ENCODE data around the gene GPA33.

The GPA33 gene

DNA sequence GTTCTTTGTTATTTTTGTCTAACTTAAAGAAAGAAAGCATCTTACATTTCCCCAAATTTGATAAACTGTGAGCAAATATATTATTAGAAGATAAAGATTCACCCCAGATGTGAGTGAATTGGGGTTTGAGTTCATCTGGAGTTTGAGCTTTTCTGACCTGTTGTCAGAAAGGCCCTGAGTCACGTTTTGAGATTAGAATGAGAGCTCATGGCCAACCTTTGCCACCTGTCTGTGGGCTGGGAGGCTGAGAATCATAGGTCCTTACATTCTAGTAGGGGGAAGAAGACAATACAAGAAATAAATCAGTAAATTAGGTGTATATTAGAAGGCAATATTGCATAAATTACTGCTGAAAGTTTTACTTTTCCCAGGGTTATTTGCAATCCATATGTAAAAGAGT is 26.0 kb upstream of the GPA33 start:
- no peak for DNase-seq

DNA sequence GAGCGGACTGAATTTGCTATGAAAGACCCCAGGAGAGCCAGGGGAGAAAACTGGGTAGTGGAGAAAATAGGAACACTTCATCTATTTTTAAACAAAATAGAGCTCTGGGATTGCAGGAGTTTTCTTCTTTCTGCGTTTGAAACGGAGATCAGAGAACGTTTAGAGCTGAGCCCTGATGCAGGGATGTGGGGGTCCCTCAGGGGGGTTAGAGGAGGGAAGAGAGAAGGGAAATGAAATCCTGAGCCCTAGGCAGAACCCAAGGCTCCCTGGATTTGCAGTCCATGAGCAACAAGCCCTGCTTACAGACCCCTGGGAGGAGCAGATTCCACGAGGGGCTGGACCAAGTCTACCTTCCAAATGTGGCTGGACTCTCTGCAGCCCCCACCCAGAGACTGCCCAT is 25.5 kb upstream of the GPA33 start:
- DNase-seq = no peak

DNA sequence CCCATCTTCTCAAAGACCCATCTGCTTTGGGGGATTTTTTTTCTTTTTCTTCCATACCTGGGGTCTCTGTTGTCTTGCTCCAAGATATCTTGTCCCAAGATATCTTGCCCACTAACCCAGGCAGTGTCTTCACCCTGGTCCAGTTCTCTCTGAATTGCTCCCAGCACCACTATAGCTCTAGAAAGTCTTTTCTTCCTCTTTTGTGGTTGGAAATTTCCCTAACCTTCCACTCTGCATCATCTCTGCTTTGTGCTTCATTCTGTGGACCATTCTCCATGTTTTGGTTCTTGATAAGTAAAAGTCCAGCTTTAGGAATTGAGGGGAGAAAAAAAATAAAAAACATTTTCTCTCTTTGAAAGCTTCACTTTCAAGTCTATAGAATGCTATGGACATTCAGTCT is 24.5 kb upstream of the GPA33 start:
- no peak for DNase-seq

DNA sequence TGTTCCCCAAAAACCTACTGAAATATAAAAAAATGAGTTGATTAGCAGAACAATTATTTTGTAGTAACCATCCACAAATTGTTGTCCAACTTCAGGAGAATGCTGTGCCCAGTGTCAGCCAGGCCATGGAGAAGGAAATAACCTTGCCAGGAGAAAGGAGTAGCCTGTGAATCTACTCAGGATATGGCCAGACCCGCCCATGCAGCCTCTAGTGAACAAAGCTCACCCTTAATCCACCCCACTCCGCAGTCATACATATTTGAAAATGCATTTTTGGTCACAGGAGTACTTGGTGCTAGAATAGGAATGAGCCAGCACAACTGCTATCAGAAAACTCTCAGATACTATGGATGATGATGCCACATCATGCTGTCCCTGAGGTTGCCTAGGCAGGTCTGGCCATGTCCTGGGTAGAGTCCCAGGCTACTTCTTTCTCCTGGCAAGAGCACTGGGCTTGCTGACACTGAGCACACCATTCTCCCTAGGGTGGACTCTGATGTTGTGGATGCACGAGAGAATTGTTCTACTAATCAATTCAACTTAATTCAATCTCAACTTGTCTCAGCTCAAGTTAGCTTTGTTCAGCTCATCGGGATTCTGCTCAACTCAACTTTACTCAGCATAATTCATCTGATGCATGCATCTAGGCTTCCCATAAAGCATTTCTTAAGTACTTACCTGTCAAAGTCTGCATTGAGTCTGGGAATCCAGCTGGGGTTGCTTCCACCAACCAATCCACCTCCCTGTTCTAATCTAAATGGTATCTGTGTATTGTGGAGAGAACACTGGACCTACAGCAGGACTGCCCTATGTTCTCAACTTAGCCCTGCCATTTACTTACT is 21.9 kb upstream of the GPA33 start:
- no peak for DNase-seq

DNA sequence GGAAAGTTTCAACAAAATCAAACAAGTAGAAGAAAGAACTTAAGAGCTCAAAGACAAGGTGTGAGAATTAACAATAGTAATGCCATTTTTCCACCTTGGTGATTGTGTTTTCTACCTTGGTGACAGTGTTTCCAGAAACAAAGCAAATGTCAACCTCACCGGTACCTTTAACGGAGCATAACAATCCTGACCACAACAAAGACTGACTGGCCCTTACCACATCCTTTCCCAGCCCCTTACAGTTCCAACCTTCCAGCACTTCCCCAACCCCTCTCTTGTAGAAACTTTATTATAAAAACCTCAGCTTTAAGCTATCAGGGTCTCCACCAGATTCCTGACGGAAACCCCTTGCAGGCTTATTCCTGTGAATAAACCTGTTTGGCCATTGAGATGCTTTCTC is 20.4 kb upstream of the GPA33 start:
- no peak for DNase-seq

DNA sequence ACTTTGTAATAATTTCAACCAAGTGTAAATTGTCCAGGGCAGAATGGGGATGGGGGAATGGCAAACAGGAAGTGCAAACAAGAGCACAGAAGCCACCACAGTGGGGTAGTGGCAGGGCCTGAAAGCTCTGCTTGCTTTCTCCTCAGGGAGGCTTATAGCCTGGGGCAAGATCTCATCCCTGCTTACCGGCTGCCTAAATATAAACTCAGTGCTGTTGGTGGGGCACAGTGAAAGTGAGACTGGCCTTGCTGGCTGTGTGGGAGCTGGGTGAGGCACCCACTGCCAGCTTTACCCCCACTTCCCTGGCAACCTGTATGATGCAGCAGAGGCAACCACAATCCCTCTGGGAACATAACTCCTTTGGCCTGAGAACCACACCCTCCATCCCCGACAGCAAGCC is 18.9 kb upstream of the GPA33 start:
- DNase-seq = no peak

GRCh38 chr1:167107456-167107855 is 17.3 kb upstream of the GPA33 start:
- no peak for DNase-seq

- no peak for DNase-seq
Observed at GRCh38 chr1:167106119-167106461, 15.9 kb upstream of the GPA33 start.

GRCh38 chr1:167105271-167106118 is 15.3 kb upstream of the GPA33 start:
- DNase-seq = no peak

DNA sequence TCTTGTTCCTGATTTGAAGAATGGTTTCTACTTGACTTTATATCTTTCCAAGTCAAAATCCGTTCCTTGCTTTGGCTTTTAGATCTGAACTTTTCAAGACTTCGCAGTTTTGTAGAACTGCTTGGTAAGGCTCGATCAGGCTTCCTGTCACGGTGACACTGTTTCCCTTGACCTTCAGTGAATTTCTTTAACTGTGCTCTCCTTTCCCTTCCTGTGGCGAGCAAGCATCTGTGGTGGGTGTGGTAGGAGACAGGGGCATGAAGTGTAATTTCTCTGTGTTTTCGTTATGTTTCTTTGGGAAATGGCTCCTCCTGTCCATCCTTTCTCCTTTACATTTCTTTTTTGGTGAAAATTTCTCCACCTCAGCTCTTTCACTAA is 14.1 kb upstream of the GPA33 start:
- DNase-seq = no peak

DNA sequence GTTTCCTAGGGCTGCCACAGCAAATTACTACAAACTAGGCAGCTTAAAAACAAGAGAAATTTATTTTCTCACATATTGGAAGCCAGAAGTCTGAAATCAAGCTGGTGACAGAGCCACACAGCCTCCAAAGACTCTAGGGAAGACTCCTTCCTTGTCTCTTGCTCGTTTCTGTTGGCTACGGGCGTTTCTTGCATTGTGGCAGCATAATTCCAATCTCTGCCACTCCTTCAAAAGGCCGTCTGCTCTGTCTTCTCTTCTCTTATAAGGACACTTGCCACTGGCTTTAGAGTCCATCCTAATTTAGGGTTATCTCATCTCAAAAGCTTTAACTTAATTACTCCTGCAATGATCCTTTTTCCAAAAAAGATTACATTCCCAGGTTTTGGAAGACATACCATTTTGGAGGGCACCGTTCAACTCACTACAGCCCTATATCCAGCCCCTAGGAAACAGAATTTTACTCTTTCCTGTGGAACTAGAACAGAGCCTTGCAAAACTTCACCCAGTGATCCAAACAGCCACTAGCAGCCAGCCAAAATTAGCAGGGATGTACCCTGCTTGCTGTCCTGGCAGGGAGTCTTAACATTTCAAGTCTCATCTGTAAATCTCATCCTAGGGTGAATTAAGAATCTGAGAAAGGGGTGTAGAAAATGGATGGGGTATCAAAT is 12.9 kb upstream of the GPA33 start:
- DNase-seq = no peak

GRCh38 chr1:167101754-167102153 is 11.6 kb upstream of the GPA33 start:
- DNase-seq = no peak

DNA sequence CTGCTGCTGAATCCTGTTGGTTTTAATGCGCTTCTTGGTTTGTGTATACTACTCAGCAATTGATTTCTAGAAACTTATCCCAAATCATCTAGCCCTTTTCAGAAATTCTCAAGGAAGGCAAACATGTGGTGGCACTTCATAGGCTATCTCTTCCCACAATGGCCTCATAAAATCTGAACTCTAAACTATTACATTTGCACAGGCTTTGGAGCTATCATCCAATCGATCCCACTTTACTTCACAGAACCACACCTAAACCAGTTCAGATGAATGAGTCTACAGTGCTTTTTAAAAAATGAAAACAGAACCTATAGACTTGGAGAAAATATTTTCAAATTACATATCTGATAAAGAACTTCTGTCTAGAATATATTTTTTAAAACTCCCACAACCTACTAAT is 10.6 kb upstream of the GPA33 start:
- DNase-seq = no peak

DNA sequence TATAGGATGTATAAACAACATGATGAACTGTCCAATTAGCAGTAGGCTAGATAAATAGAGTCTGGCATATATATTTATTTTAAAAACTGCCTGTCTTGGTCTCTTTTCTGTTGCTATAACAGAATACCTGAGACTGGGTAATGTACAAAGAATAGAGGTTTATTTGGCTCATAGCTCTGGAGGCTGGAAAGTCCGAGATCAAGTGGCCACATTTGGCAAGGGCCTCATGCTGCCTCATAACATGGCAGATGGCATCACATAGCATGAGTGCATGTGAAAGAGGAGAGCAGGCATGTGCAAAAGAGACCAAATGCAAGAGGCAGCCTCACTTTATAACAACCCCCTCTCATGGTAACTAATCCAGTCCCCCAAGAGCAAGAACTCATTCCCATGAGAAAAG is 9.7 kb upstream of the GPA33 start:
- DNase-seq = no peak

DNA sequence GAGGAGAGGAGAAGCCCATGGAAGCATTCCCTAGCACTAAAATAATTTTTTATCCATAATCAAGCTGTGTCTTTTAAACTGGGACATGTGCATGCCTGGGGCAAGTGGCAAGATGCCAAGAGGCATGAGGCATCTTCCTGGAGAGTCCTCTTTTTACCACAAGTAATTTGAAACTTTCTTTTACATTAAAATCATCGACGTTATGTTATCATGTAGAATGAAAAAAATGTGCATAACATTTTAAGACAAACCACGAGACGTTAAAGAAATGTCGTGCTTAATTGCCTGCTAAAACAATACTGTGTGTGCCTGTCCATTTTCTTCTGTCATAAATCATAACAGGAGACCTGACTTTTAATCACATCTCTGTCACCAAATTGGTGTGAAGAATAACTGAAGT is 5.2 kb upstream of the GPA33 start:
- no peak for DNase-seq

GRCh38 chr1:167094690-167095089 is 4.5 kb upstream of the GPA33 start:
- DNase-seq = no peak

- no peak for DNase-seq
Observed at GRCh38 chr1:167093846-167094516, 3.8 kb upstream of the GPA33 start, which contains the start of gene STYXL2. TSS of gene STYXL2 (plus strand) at chr1:167094075. CDS start at chr1:167094850, 775 bp downstream.

DNA sequence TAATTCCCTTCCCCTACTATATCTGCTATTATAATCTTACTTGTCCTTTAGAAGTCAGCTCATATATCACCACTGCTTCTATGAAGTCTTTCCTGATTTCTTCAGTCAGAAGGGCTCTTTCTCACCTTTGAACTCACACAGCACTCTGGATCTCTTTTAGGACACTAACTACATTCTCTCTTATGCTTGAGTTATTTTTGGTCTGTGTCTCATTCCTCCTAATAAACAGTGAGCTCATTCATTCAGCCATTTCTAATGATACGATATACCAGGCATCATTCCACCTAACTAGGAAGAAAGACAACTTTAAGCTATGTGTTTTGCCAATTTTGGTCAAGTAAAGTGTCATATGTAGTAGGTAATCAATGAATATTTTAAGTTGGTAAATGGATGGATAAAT is 2.5 kb upstream of the GPA33 start:
- DNase-seq = no peak

GRCh38 chr1:167089939-167090313 is 251 bp downstream of the GPA33 start:
- no peak for DNase-seq

- no peak for DNase-seq
Observed at GRCh38 chr1:167088746-167089417, 1.3 kb downstream of the GPA33 start.

- no peak for DNase-seq
Observed at GRCh38 chr1:167086768-167087167, 3.4 kb downstream of the GPA33 start.

DNA sequence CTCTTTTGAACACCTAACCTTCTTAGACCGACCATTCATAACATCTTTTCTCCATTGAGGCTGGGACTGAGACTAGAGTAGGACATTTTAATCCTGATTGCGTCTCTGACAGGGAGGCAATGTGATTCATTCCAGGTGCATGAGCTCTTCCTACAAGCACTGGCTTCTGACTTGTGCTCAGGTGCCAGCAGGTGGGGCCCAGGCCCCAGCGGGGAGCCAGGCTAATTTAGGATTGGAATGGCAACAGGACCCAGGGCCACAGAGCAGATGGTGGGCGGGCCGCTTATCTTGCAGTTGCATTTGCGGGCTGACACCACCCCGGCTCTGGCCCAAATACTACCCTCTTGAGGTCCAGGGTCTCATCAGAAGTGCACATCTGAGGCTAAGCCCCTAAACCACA is 4.1 kb downstream of the GPA33 start:
- DNase-seq = no peak

DNA sequence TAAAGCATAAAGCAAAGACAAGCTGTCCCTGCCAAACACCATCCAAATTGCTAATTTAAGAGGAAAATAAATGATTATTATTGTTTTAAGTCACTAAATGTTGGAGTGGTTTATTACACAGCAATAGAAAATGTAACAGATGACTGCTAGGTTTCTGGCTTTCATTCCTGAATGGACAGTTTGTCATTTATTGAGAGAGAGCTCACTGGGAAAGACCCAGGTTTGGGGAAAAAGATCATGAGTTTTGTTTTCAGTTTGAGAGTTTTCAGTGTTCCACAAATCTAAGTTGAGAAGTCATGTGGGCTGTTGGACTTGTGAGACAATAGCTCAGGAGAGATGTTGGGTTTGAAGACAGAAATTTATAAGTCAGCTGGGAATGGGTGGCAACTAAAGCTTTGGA is 5.4 kb downstream of the GPA33 start:
- no peak for DNase-seq

All from NCI-H748 treated with DMSO at 0.1 percent for 48 hours (cell line).